HG03039 (cell line): Measurements from ENCODE around the gene ABI1.

Experiments used
- ATAC-seq: cut with Tn5 transposase; IDR thresholded peaks from one replicate; pipeline ENCODE4 v1.9.1; 2021; ENCODE audit warnings: mild to moderate bottlenecking, moderate library complexity; ENCODE audit not compliant: unreplicated experiment

Gene ABI1

DNA sequence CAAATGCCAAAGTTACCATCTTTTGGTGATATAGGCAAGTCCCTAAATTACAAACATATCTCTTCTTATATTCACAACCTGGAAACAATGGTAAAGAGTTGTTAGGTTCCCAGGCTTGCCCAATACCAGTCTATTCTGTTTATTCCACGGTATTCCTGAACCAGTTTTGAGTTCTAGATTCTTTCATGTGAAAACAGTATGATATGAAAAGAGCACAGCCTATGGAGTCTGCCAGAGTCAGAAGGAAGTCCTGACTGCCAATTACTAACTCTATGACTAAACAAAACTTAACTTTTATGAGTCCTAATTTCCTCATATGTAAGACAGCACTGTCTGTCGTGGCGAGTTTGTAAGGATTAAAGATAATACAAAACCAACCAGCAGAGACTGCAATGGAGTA is 5.6 kb downstream of the ABI1 start:
- ATAC-seq, result no peak

DNA sequence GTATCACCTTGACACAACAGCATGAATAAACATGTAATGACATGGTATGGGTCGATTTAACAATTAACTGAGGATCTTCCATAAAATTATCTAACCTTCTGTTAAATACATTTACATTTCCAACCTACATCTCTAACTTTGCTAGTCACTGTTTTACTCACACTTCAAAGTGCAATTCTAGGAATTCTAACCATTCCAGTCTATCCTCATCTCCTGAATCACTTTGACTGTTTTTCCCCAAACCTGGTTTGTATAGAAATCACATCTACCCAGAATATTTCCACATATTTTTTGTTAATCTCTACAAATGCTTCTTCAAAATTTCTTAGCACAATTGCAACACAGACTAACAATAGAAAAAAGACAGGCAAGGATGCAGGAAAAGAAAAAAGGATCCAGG is 6.2 kb downstream of the ABI1 start:
- ATAC-seq, result no peak

DNA sequence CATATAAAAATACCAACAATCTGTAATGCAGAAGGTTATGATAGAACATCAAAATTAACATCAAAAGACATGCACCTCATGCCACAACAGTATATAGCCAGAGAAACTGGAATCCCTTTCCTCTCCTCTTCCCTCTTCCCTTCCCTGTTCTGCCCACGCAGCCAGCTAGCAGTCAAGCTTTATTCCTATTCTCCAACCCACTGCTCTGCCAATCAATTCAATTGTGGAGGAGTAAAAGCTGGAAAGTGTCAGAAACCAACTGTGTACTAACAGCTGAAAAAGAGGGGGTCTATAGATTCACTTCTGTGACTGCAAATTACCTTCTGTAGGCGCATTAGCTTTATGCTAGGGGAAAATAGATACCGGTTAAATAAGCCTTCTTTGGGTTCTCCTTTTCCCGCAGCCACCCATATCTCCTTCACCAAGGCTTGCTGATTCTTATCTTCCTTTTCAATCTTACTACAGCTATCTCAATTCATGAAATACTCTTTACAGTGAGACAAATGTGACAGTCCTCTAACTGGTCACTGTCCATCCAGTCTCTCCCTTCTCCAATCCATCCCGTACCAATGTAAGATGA is 16.3 kb downstream of the ABI1 start:
- ATAC-seq, result no peak

DNA sequence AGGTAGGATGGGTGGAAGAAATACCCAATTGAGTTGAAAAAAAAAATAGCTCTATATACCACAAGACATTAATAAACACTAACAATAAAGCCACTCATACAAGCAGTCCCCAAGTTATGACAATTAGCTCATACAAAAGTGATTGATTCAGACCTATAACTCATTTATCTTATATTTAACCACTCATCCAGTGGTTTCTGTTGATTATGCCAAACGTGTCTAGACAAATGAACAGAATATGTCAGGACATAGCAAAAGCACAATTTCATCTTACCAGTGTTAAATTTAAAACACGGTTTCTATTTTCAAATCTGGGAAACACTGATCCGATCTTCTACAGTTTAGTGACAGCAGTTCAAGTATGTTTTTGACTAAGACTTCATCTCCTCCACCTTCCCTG is 17.0 kb downstream of the ABI1 start:
- ATAC-seq, result no peak

DNA sequence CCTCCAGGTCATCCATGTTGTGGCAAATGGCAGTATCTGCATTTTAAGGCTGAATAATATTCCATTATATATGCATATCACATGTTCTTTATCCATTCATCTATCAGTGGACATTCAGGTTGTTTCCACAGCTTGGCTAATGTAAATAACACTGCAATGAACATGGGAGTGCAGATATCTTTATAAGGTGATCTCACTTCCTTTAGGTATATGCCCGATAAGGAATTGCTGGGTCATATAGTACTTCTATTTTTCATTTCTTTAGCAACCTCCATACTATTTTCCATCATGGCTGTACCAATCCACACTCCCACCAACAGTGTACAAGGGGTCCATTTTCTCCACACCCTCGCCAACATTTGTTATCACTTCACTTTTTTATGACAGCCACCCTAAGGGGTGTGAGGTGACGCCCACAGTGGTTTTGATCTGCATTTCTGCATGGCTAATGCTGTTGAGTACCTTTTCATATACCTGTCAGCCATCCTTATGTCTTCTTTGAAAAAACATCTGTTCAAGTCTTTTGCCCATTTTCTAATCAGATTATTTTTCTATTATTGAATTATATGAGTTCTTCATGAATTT is 18.9 kb downstream of the ABI1 start:
- ATAC-seq, result no peak

DNA sequence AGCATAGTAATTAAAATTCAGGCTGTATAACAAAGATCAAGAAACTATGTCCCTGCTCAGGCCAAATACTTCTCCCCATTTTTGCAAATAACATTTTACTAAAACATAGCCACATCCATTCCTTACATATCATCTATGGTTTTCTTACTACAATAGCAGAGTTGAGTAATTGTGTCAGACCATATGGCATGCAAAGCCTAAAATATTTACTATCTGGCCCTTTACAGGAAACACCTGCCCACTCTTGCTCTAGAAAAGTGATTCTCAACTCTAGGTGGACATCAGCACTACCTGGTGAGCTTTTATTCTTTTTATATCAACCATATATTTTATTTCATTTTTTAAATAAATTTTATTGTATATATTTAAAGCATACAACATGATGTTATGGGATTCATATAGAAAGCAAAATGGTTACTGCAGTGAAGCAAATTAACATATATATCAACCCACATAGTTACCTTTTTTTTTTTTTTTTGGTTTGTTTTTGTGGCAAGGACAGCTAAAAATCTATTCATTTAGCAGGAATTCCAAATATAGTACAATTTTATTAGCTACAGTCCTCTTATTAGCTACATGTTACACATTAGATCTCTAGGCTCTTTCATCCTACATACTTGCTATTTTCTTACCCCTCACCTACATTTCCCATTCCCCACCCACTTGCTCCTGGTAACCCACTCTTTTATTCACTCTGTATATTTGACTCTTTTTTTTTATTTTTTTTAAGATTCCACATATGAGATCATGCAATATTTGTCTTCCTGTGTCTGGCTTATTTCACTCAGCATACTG is 19.6 kb downstream of the ABI1 start:
- ATAC-seq, result no peak

DNA sequence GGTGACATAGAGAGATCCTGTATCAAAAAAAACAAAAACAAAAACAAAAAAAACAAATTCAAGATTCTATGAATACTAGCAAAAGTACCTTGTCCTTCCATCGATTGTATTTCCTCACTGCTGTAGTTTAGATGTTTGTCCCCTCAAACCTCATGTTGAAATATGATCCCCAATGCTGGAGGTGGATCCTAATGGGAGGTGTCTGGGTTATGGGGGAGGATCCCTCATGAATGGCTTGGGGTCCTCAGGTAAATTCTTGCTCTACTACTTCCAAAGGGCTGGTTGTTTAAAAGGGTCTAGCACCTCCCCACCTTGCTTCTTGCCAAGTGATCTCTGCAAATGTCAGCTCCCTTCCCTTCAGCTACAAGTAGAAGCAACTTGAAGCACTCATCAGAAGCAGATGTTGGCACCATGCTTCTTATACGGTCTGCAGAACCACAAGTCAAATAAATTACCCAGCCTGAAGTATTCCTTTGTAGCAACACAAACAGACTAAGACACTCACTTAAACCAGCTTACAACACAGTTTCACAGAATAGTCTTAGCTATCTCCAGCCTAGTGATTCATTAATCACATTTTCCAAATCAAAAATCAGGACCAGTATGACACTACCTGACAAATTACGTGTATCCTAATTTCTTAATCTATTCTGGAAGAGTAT is 20.7 kb downstream of the ABI1 start:
- no peak for ATAC-seq

DNA sequence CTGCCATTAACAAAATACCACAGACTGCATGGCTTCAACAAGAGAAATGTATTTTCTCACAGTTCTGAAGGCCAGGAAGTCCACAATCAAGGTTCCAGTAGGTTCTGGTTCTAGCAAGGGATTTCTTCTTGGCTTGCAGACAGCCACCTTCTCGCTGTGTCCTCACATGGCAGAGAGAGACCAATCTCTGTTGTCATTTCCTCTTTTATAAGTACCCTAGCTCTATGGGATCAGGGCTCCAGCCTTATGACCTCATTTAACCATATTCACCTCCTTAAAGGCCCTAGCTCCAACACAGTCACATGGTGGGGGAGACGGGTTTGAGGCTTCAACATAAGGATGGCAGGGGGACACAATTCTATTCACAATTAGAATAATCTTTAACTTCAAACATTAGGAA is 23.6 kb downstream of the ABI1 start:
- ATAC-seq, result no peak

DNA sequence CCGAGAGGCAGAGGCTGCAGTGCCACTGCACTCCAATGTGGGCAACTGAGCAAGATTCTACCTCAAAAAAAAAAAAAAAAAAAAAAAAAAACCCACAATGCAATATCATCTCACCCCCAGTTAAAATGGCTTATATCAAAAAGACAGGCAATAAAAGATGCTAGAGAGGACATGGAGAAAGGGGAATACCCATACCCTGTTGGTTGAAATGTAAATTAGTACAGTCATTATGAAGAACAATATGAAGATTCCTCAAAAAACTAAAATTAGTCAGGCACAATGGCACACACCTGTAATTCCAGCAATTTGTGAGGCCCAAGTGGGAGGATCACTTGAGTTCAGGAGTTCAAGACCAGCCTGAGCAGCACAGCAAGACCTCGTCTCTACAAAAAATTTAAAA is 25.7 kb downstream of the ABI1 start:
- no peak for ATAC-seq

DNA sequence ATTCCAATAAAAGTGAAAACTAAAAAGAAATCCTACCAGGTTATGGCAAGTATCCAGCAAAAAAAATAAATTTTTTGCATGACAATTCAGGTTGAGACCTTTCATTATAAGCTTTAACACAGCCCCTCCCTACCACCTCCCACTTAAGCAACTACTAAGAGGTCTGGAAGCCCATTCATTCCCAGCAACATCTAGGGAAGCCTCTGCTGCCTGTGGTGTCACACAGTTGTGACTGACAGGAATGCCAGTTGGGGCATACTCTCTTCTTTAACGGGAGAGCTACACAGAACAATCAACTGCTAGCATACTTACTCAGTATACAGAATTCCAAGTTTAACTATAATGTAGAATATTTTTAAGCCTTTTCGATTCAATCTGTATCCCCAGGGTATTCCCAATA is 27.8 kb downstream of the ABI1 start:
- no peak for ATAC-seq

DNA sequence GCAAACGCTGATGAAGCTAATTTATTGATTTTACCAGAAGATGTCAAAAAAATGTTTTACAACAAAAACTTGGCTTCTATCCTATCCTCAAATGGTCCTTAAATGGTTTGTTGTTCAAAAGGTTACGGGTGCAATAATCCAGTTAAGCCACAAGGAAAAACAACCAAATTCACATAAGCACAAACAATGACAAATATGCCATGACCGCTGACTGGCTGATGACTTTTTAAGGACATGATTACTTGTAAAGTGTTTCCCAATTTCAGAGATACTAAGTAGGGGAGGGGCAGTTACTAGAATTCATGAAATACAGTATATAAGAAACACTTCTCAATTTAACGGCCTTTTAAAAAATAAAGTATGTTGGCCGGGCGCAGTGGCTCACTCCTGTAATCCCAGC is 28.8 kb downstream of the ABI1 start:
- ATAC-seq, result no peak

DNA sequence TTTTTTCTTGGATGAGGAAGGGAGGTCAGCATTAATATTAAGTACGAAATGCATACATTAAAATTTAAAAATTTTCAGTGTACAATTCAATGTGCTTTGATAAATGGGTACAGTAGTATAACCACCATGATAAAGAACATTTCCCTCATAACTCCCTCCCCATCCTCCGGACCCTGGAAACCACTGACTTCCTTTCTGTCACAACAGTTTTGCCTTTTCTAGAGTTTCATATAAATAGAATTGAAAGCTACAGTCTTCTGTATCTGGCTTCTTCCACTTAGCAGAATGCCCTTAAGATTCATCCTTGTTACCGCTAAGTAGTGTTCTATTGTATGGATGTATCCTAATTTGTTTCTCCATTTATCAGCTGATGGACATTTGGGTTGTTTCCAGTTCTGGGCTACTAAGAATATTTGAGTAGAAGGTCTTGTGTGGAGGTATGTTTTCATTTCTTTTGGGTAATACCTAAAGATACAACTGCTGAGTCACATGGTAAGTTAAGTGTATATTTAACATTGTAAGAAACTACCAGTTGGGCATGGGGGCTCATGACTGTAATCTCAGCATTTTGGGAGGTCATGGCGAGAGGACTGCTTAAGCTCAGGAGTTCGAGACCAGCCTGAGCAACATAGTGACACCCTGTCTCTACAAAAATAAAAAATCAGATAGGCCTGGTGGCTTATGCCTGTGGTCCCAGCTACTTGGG is 30.8 kb downstream of the ABI1 start:
- ATAC-seq, result no peak

DNA sequence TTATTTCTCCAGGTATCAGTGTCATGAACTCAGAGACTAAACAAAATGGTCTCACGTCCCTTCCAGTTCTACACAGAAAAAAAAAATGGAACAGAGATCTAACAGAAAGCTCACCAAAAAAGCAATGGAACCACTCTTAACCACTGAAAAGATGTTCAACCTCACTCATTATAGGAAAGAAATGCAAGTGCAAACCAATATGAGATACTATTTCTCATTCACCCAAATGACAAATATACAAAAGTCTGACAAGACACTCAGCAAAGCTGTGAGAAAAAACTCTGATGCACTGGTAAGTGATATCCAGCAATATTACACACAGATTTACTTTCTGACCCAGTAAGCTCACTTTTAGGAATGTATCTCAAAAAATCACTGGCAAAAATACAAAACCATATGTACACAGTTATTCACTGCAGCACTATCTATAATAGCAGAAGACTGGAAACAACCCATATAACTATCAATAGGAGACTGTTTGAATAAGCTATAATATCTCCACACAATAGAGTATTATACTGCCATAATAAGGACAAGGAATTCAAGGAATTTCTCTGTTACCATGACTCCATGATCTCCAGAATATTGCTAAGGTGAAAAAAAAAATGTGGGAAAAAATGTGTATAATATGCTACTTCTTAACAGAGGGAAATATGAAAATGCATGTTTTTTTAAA is 36.6 kb downstream of the ABI1 start:
- no peak for ATAC-seq

DNA sequence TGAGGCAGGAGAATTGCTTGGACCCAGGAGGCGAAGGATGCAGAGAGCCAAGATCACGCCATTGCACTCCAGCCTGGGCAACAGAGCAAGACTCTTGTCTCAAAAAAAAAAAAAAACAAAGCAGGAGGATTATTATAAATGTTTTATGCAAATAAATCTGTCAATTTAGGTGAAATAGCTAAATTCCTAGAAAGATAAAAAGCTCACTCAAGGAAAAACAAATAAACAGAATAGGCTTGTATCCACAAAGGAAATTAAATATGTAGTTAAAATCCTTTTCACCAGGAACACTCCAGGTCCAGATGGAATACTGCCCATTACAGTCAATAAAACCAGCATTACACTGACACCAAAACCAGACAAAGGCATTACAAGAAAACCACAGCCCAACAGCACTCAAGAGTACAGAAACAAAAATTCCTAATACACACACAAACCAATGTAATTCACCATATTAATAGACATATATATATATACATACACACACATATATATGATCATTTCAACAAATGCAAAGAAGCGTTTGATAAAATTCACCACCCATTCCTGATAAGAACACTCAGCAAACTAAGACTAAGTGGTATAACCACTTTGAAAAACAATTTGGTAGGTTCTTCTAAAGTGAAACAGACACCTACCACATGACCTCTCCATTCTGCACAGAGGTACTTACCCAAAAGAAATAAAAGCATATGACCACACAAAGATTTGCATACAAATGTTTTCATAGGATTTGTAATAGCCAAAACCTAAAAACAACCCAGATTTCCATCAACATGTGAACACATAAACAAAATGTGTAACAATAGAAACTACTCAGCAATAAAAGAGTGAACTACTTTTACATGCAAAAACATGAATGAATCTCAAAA is 38.8 kb downstream of the ABI1 start:
- ATAC-seq, result no peak

DNA sequence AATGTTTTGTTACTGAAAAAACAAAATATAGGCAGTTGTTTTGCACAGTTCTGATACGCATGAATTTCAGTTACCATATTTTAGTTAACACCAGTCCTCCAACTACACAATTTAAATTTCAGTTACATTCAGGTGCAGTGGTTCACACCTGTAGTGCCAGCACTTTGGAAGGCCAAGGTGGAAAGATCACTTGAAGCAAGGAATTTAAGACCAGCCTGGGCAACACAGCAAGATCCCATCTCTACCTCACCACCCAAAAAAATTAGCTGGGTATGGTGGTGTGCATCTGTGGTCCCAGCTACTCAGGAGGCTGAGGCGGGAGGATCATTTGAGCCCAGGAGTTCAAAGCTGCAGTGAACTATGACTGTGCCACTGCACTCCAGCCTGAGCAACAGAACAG is 45.3 kb downstream of the ABI1 start:
- no peak for ATAC-seq

DNA sequence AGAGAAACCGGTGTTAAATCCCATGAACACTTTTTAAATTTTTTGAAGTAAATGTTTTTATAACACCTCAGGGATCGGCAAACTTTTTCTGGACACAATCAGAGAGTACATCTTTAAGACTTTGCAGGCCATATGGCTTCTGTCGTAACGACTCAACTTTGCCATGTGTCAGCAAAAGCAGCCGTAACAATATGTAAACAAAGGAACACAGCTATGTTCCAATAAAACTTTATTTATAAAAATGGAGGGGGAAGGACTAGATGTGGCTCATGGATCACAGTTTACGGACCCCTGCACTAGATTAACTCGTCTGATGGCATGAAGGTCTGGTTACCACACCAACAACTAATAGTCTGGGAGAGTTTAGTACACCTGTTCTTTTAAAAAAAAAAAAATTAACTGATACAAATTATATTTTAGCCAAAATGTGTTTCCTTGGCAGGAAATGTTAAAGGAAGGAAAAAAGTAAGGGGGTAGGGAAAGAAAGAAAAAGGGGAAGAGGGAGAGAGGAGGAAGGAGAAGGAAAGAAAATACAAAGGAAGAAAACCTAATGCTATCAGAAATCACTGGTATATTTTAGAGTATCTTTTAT is 50.2 kb downstream of the ABI1 start:
- no peak for ATAC-seq

DNA sequence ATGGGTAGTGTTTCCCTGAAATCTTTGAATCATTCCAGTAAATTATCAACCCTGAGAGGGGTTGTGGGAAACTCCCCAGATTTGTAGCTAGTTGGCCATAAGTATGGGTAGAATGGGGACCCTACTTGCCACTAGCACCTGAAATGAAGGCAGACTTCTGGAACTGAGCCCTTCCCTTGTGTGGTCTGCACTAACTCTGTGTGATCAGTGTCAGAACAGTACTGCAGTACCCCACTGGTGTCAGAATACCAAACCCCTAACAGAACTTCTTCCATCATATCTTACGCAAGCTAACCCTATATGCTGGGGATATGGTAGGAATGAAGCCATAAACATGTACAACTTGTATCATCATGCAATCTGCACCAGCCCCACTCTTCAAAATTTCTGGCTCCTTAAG is 50.8 kb downstream of the ABI1 start:
- ATAC-seq, result no peak

DNA sequence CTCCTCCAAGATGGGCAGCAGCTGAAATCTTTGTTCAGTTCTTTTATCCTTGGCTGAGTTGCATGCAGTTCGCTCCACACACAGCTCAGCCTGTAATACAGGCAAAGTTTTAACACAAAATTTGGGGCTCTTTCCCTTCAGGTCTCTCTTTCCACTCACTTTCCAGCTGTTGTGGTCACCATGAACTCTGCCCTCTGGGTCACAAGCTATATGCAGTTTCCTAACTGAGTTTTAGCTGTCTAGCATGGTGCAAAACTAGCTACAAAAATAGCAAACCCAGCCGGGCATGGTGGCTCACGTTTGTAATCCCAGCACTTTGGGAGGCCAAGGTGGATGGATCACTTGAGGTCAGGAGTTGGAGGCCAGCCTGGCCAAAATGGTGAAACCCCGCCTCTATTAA is 53.2 kb downstream of the ABI1 start:
- no peak for ATAC-seq

DNA sequence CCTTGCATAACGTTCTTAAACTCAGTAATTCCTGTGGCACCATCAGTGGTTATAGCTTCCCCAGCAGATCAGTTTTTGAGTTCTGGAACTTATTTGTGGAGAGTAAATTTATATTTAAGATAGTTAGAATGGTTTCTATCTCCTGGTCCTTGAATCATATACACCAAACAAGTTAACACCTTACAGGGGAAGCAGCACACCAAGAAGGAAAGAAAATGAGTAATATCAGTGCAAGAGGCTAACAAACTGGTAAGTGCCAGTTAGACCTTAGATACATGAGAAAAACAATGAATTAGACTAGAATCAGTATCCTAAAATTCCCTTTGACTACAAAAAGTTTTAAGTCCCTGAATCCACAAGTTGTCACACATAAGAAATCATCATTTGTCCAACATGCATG is 54.2 kb downstream of the ABI1 start:
- no peak for ATAC-seq
